Measurements from ENCODE around the gene YTHDF1.
"Not testable (repeated sequence)": the region's sequence is repeated elsewhere in the genome, so short reads cannot be mapped to it uniquely, and the experiment has no call there.

The YTHDF1 gene

DNA sequence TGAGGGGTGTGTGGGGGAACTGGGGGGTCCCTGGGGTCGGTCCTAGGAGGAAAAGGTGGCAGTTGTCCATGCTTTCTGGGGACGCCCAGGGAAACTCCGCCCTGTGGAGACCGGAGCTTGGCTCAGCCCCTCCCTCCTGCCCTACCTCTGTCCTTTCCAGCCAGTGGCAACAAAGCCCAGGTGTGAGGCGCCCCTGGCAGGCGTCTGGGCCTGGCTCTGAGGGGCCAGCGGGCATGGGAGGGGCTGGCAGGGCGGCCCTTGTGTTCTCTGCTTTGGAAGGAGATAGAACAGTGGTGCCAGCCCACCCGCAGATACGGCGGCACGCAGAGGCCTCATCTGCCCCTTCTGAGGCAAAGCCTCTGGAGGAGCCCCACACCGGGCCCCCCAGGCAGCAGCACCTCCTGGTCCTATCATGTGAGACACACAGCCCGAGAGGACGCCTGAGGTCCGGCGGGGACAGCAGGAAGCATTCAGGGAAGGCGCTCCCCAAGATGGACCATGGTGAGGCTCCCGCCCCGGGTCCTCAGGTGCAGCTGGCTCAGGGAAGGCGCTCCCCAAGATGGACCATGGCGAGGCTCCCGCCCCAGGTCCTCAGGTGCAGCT, 47.9 kb downstream of the YTHDF1 start:
- no peak for DNase-seq

DNA sequence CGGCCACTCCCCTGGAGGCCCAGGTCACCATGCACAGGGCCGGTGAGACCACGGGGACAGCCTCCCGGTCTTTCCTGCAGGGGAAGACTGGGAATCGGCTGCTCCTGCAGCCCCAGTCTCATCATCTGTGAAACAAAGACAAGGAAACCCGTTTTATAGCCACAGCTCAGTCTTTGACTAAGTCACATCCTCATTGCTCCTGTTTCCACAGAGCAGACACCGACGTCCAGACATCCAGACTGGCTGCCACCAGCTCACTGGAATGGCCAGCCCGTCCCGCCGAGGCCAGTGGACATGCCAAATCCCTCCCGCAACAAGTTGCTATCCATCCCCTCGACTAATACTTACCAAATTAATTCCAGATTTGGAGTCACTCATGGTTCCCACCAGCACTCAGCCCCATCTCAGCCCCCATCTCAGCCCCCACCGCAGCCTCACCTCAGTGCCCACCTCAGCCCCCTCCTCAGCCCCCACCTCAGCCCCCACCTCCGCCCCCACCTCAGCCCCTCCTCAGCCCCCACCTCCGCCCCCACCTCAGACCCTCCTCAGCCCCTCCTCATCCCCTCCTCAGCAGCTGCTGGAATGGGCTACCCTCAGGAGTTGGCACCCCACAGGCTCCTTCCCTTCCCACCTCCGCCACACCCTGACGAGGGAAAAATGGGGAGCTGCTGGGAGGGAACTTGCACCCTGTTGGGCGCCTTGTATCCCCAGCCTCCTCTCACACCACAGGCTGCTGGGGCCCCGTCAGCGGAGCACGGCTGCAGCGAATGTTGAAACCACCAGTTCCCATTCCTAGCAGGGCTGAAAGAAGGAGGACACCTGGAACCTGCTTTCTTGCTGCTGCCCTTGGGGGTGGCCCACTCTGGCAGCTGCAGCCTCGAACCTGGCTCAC, 48.7 kb downstream of the YTHDF1 start:
- no peak for DNase-seq

DNA sequence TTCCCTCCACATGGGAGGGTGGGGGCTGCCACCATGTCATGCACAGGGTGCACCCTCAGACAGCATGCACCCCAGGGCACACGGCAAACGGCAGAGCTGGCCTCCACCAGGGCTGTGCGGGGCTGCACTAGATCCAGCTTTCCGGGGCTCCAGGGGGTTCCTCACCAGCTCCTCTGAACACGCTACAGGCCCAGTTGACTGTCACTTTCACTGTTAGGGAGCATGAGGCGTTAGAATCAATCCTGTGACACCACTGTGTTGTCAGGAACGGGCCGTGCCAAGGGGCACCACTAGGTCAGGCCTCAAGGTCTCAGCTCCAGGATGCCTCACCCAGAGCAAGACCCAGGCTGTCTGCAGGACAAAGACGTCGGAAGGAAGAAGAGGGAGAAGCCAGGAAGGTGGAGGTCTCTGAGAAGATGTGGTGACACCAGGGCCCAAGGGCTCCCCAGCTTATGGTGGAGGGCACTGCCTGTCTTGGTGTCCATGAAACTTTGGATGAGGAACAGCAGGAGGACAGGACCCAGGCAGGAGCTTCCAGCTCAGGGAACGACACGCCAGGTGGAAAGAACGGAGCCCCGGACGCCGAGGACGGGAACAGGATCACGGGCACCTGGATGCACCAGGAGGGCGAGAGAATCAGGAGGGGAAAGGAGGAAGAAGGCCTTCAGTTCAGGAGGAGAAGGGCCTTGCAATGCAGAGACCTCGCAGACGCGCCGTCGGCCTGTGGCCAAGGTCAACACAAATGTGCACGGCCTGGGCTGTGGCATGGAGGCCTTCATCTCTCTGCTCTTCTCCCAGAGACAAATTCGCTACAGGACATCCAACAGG, 49.5 kb downstream of the YTHDF1 start:
- no peak for DNase-seq

DNA sequence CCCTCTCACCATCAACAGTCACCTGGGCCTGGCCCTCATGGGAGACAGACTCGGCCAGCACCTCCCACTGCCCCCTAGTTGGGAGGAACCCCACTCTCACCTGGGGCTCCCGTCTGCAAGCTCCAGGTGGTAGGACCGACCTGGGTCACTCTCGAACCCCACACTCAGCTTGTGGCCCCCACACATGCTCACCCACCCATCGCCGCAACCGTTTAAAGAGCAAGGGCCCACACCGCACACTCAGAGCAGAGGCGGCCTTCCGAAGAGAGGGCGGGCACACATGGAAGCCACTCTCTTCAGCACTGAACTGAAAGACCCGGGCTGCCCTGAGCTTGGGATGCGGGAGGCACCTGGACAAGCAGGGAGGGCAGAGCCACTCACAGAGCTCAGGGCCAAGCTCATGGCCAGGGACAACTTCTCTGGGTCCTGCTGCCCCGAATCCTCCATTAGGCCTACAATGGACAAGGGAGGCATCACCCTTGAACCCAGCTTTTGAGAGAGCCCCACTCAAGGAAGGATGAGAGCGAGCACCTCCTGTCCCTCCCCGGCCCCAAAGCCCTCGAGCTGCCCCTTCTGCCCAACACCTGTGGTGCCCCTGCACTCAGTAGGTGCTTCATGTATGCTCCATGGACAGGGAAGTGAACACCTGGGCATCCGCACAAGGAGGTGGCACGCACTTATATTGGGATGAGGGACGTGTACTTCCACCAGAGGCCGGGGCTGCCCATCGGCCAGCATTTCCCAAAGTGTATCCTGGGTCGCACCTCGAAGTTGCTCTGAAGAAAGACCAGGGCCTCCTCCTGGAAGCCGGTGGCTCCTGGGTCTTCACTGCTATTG, 50.4 kb downstream of the YTHDF1 start:
- no peak for DNase-seq

DNA sequence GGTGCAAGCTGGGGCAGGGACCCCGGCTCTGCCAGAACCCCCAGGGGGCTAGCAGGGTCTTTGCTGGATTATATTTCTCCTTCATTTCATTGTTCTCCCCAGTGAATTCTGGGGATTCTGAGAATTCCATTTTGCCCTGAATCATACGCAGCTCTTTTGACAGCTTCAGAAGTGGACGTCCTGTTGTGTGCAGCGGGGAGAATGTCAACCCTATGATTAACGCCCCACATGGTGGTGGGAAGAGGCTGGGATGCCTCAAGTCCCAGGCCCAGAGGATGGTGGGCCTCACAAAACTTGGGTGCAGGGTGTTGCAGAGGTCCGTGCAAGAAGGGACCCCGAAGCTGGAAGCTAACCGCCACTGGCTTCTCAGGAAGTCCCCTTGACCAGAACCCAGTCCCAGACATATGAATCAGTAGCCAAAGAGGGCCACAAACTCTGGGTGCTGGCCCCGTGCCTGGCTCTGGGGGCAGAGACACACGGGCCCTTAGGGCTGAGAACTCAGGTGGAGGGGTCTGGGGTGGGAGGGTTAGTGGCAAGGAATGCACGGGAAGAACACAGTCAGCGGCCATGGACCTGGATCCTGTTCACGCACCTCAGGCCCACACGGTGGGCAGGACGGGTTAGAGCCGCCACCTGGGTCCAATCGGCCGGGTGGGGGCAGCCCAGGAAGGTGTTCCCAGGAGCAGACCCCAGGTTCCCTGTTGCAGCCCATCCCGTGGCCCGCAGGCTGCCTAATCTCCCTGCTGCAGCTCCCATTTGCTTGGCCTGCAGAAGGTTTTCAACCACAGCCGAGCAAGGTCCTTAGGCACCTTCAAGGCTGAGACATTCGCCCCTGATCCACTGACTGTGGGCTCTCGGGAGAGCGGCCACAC, 51.2 kb downstream of the YTHDF1 start:
- DNase-seq: no peak

DNA sequence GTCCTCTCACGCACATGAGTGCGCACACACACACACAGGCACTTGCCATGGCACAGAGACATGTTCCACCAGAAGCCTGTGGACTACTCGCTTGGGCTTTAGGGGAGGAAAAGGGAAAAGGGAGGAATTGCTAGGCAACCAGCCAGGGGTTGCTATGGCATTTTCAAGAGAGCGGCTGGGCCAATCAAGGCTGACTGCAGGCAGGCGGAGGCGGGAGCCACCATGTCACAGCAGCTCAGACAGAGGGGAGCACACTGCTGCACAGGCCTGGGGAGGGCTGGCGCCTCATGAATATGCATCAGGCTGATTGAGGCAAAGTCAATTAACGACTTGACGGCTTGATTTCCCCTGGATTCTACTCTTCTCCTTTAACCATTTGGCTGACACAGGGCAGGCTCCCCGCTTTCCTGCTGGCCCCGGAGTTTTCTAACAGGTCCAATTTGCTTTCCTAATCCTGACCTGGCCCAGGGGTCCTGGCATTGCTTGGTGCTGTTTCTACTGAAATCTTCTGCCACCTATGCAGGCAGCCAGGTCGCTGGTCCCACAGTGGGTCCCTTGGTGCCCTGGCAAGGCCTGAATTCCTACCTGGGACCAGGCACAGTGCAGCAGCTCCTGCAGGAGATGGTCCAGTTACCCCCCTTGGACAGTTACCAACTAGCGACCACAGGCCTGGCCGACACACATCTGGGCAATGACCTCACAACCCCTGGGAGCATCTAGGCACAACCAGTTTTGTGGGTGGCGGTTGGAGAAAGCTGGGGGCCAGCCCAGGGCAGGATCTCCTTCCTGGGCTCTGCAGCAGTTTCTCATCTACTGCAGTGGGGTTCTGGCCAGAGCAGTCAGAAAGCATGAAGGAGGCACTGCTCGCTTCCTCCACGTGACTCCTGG, 52.1 kb downstream of the YTHDF1 start:
- DNase-seq: no peak

DNA sequence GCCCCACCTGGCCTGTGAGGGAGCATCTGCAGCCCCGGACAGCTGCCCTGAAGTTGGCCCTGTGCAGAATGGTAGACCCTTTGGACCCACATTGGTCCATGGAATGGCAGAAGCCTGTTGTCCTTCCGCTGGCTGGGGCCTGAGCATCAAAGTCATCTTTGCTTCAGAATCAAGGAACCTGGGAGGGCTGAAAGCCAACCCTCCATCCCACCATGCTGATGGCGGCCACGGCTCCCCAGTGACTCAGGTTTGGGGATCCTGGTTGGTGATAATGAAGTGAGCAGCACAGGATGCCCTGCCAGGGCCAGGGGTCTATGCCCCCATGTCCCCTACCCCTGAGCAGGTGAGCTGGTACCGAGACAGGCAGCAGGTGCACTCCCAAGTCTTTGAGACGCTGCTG, 52.8 kb downstream of the YTHDF1 start:
- DNase-seq: no peak

DNA sequence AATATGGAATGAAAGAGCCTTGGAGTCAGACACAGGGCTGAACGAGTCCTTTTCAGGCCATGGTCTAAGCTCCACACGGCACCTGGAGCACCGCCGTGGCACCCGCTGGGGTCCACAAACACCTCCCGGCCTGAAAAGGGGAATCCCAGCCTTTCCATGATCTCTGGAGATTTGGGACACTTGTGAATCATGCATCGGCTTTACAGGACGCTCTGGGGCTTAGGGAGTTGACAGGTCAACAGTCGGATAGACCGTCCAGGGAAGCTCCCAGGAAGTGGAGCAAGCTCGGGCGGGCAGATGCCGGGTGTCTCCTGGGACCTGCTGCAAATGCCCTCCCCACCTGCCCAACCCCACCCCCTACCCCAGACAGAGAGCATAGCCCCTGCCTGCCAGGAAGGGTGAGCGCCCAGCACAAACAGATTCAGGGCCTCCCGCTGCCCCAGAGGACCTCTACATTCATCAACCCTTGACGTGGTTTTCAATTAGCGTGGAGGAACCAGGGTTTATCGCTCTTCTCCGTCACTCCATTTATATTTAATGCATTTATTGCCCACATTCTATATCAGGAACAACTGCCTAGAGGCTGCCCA, 53.6 kb downstream of the YTHDF1 start:
- DNase-seq: no peak

DNA sequence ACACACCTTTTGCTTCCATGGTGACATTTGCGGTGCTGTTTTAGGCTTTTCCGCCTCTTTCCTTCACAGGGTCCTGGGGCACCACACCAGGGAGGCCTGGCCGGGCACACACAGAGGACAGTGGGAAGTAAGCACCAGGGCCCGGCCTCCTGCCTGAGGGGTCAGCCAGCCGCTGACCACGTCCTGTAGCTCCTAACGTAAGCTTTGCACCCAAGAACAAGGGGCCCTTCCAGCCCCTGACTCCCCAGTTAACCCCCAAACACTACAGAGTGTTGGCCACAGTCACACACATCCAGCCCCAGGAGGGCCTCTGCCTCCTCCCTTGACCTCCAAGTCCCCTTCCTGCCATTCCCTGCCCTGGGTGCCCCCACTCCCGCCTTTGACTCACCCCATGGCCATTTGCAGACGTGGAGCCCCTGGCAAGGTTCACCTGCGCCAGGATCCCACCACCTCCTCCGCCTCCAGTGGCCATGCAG, 54.7 kb downstream of the YTHDF1 start:
- no peak for DNase-seq

DNA sequence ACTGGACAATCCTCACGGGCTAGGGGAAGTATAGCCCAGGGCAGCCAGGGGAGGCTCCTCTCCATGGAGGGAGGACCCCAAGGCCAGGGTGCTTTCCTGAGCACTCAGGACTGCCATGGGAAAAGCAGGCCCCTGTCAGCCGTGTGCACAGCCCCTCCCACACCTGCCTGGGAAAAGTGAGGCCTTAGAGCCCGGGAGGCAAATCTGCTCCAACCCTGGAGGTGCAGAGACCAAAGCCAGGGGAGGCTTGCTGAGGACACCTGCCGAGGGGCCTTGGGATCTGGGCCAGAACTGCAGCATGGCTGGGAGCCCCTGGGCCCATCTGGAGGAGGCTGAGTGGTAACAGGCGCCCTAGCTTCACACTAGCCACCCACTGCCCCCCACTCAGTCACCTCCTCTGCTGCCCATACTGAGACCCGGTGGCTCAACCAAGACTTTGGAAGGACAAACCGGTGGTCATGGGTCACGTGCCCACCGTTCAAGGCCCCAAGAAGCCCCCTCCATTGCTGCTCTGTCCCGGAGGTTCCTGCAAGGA, 55.2 kb downstream of the YTHDF1 start:
- no peak for DNase-seq

DNA sequence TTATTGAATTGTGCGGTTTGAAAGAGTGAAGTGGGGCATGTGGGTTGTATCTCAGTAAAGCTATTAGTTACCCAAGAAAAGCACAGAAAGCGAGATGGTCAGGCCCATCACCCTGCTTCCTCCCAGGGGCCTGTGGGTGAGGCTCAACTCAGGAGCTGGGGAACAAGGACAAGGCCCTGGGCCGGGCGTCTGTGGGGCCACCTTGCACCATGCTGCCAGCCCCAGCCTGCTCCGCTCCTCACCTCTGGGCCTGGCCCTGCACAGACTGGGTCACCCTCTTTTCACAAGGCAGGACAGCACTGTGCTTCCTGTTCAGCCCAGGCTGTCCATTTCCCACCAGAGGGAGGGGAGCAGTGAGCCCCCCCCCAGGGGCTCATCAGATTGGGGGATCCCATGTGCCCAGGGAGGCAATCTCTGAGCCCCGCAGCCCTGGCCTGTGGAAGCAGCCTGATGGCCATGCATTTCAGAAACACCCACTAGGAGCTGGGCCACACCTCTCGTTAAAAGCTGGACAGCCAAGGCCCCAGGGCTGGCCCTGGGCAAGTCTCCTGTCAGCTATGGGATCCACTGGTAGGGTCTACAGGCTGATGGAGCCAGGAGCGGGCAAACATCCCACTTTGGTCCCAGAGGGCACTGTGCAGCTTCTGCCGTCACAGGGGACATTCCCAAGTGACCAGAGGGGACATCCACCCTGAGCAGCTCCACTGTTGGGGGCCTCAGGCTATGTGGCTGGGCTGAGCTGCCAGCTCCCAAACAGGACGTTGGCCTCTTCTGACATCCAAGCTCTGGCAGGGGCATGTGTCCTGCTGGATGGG, 55.9 kb downstream of the YTHDF1 start:
- no peak for DNase-seq

DNA sequence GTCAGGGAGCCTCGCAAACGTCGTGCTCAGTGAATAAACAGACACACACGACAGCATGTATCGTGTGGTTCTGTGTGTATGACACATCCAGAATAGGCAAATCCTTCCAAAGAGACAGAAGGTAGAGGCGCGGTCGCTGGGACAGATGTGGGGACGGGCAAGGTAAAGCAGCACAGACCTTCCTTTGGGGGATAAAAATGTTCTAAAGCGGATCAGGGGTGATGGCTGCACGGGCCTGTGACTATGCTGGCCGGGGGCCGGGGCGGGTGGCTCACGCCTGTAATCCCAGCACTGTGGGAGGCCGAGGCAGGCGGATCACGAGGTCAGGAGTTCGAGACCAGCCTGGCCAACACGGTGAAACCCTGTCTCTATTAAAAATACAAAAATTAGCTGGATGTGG, 56.7 kb downstream of the YTHDF1 start:
- DNase-seq: not testable (repeated sequence)

DNA sequence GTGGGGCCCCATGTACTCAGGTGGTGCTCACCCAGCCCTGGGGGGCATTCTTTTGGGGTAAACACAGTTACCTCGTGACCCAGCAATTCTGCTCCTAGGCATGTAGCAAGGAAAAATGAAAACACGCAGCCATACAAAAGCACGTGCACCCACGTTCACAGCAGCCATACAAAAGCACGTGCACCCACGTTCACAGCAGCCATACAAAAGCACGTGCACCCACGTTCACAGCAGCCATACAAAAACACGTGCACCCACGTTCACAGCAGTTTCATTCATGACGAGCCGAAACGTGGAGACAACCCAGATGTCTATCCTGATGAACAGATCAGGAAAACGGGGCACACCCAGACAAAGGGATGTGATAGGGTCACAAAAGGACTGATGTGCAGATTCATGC, 57.1 kb downstream of the YTHDF1 start:
- DNase-seq: no peak

DNA sequence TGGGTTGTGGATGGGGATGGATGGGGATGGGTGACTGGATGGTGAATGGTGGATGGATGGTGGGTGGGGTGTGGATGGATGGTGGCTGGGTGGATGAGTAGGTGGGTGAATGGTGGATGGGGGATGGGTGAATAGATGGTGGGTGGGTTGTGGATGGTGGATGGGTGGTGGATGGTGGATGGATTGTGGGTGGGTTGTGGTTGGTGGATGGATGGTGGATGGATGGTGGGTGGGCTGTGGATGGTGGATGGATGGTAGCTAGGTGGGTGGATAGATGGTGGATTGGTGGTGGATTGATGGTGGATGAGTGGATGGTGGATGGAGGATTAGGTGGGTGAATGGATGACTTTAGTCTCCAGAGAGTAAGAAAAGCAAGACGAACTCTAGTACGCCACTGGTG, 57.6 kb downstream of the YTHDF1 start:
- no peak for DNase-seq

DNA sequence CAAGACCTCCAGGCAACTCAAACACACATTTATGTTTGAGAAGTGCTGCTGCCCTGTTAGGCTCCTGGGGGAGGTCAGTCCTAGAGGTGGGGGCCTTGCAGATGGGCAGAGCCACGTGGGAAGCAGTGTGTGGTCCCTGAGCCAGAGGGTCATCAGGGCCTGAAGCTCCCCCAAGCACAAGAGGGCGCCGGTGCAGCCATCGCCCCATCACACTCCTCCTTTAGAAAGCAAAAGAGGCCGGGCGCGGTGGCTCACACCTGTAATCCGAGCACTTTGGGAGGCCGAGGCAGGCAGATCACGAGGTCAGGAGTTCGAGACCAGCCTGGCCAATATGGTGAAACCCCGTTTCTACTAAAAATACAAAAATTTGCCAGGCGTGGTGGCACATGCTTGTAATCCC, 58.5 kb downstream of the YTHDF1 start:
- DNase-seq: not testable (repeated sequence)

DNA sequence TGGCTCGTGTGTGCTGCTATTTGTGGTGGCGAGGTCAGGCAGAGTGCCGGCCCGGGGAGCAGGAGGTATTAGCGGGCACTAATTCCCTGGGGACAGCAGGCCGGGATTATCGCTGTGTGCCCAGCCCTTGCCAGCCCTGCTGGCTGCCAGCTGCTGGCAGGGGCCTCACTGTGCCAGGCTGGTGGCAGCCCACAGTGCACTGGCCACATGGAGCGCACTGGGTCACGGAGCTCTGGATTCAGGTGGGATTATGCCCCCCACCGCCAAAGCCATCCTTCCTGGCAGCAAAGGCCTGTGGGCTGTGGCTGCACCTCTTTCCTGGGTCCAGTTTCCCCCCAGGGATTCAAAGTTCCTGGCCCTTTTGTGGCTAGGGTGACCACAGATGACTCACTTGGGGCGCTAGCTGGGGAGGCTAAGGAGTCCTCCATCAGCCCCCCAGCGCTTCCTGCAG, 59.7 kb downstream of the YTHDF1 start:
- DNase-seq: peak; percentile 21

DNA sequence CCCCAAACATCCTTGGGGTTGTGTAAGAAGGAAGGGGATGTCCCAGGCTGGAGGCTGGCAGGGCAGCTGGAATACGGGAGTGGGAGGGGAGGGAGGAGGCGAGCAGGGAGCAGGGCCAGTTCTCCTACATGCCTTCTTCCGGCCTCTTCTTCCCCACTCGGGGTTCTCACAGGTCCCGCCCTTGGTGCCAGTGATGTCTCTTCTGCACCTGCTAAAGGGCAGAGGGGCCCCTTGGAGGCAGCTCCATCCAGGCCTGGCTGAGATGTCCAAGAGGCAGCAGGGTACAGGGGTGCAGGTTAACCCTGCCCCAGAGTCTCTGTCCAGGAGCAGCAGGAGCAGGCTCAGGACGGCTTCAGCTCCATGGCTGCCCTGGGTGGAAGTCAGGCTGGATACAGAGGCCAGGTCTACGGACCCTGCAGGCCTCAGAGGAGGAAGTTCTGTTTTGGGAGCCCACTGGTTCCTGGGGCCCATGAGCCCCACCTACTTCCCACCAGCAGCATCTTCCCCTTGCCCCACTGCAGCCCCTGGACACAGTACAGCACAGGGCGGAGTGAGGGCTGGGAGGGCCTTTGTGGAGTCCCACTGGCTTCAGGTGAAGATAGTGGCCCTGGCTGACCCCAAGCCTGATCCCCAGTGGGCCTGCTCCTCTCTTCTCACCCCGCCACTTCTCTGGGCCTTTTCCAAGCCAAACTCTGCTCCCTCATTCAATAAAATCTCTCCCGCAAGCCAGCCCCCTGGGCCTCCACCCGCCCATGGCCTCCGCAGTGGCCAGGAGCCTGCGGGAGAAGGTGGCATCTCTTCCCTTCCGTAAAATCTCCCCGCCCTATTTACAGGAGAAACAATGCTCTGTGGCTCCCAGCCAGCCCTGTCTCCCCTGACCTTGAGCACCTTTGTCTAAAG, 60.4 kb downstream of the YTHDF1 start:
- no peak for DNase-seq

DNA sequence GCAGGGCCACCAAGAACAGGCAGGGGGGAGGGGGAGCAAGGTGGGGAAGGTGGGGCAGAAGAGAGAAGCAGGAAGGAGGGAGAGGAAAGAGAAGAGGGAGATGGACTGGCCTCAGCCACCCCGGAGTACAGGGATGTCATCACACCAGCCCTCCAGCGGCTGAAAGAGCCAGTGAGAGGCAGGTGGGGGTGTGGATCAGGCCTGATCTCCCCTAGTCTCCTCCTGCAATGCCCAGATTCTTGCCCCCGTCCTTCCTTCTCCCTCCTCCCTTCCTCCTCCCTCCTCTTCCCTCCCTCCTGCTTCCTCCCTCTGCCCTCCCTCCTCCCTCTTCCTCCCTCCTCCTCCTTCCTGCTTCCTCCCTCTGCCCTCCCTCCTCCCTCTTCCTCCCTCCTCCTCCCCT, 61.5 kb downstream of the YTHDF1 start:
- no peak for DNase-seq
